SU-DHL-6 (cell line): ENCODE data around the gene PKD1.

Experiments used
- CTCF ChIP-seq: fragments of 200-600 bp; sonication (generic); IDR thresholded peaks from one replicate; pipeline ENCODE4 v1.5.1; 2017; ENCODE audit warnings: antibody characterized with exemption, mild to moderate bottlenecking, low read length, moderate library complexity; ENCODE audit not compliant: insufficient read depth, poor library complexity, severe bottlenecking
- EZH2phosphoT487 ChIP-seq: fragments of 200-600 bp; sonication (generic), shearing (Covaris generic); conservative IDR thresholded peaks from 2 replicates; pipeline ENCODE4 v1.6.1; 2018; ENCODE audit warnings: mild to moderate bottlenecking, antibody characterized with exemption, low read length, moderate library complexity, mixed read lengths

DNA sequence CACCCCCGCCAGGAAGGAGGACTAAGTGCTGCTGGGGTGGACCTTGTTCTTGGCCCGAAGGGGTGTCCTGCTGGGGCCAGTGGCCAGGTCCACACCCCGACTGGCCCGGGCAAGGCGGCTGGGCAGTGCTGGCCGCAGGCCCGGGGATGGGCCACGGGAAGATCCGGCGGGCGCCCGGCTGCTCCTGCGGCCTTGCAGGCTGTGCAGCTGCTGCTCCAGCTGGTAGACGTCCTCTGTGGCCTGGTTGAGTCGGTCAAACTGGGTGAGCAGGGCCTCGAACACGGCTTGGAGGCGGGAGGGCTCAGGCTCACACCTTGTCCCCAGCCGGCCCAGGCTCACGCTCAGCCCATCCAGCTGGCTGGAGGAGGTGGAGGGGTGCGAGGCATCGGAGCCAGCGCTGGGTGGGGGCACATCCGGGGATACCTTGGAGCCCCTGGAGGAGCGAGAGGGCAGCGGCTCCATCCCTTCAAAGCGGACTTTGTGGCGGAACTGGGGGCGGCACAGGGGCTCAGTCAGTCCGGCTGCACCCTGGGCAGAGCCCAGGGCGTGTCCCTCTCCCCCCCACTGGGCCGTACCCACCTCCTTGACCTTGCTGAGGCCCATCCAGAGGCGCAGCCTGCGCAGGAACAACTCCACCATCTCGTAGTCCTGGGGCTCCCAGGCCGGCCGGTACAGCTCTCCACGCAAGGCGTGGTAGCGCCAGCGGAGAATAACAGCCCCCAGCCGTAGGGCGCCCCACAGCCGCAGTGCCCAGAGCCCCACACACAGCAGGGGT lies 45.8 kb downstream of the PKD1 start:
- TF ChIP-seq CTCF (no peak), EZH2phosphoT487 (no peak)
